Fibroblast of skin of left biceps (primary cell): ENCODE results near the gene TRAPPC6A.

Source experiments
- DNase-seq, 2 experiments: peaks; one replicate each; pipeline ENCODE4 v3.0.0-alpha.2; 2013; ENCODE audit warnings: low read depth in 2 of 2

Gene TRAPPC6A

DNA sequence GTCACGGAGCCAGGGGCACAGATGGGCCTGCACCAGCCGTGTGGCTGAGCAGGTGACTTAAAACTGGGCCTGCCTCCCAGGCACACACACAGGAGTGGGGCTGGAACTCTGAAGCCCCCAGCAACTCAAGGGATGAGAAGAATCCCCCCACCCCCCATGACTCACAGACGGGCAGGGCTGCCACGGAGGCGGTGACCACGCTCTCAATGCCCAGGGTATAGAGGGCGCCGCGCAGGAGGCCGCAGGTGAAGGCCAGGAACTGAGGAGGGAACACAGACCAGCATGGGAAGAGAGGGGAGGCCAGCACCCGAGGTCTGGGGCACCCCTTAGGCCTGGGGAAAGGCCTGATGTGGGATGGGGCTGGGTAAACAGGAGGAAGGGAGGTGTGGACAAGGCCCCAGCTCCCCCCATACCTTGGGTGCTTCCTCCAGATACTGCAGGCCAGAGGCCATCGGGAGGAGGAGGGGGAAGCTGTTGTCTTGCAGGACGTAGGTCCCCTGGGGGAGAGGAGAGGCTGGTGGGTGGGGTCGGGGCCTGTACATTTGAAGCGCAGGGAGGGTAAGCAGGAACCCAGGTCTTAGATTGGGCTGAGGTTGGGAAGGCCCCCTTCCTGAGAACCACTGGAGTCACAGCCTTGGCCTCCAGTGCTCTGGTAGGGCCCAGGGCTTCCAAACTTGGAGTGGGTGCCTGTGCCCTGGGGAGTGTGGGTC is 14.1 kb downstream of the TRAPPC6A start:
- DNase-seq = no peak

GRCh38 chr19:45163156-45163555 is 14.9 kb downstream of the TRAPPC6A start:
- DNase-seq = no peak

GRCh38 chr19:45162608-45163143 is 15.4 kb downstream of the TRAPPC6A start:
- no peak for DNase-seq

DNA sequence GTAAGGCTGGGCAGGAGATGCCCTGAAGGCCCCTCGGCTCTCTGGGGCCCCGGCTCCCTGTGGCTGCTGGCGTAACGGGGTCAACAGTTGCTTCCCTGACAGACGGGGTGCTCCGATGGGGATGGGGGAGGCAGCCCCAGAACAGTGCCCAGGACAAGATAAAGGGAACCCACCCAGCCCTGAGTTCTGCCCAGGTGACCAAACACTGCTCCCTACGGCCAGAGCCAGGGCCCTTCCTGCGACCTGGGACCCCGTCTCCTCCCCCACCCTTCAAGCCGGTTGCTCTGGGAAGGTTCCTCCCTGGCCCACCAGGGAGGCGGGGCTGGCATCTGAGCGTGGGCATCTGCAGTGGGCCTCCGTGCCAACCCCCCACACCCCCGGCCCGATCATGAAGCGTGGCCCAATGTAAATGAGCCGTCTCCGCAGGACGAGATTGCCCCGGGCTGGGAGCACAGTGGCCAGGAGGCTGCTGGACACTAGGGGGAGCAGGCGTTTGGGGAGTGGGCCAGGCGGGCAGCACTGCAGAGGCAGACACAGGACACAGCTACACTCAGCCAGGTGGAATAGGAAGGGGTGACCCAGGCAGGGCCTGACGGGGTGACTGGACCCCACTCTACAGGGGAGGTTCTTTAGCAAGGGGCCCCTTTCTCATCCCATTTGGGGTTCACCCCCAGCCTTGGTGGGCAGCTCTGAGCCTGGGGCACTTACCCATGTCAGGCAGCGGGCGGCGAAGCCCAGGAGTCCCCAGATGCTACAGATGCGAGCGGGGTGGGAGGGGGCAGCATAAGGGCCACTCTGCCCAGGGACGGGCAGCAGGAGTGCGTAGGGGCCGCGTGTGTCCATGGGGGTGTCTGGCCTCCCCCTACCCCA is 16.1 kb downstream of the TRAPPC6A start:
- DNase-seq = no peak

GRCh38 chr19:45160870-45161737 is 16.9 kb downstream of the TRAPPC6A start, which contains the start of gene NKPD1:
NKPD1 (minus strand) TSS chr19:45160982; CDS start chr19:45160150, 832 bp downstream.
- DNase-seq = no peak

- no peak for DNase-seq
Observed at GRCh38 chr19:45159971-45160324, 18.1 kb downstream of the TRAPPC6A start.

- DNase-seq = no peak
Observed at GRCh38 chr19:45159210-45159970, 18.6 kb downstream of the TRAPPC6A start.

DNA sequence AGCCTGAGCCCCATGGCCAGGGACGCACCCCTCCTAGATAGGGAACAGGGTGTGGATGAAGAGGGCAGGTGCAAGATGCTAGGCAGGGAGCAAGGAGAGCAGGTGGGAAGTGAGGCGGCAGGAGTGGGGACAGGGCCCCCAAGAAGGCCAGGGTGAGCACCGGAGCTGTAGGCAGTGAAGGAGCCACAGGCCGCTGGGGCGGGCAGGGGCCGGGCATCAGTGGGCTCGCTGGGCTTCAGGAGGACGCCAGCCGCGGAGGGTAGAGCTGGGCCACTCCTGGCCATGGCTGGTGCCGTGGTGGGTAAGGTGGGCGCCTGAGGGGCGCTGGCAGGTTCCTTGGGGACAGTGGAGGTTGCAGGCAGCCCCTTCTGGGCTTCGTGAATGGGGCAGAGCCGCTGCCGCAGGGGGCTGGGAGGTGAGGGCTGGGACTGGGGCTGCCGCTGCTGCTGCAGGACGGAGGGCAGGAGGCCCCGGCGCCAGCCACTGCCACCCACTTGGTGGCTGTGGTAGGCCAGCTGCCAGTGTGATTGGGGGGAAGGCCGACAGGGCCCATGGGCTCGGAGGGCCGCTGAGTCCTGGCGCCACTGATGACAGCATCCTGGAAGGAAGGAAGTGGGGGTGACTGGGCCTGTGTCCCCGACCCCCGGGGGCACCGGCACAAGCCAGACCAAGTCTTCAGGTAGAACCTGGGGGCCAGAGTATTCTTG is 19.4 kb downstream of the TRAPPC6A start:
- no peak for DNase-seq

DNA sequence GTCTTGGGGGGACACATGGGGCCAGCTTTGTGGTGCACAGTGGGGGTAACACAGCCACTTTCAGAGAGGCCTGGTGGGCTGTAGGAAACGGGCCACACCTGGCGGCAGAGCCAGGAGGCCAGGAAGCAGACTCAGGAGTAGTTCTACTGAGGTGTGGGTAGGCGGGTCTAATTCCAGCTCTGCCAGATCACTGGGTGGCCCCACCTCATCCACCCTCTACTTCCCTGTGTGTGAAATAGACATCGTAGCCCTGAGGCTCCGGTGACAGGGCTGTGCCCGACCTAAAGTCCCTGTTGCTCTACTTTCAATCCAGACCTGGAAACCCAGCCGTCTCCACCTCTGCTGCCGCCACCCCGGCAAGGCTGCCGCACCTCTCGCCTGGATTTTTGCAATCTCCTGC is 21.3 kb downstream of the TRAPPC6A start:
- DNase-seq = no peak

- DNase-seq = no peak
Observed at GRCh38 chr19:45156011-45156630, 21.9 kb downstream of the TRAPPC6A start.

DNA sequence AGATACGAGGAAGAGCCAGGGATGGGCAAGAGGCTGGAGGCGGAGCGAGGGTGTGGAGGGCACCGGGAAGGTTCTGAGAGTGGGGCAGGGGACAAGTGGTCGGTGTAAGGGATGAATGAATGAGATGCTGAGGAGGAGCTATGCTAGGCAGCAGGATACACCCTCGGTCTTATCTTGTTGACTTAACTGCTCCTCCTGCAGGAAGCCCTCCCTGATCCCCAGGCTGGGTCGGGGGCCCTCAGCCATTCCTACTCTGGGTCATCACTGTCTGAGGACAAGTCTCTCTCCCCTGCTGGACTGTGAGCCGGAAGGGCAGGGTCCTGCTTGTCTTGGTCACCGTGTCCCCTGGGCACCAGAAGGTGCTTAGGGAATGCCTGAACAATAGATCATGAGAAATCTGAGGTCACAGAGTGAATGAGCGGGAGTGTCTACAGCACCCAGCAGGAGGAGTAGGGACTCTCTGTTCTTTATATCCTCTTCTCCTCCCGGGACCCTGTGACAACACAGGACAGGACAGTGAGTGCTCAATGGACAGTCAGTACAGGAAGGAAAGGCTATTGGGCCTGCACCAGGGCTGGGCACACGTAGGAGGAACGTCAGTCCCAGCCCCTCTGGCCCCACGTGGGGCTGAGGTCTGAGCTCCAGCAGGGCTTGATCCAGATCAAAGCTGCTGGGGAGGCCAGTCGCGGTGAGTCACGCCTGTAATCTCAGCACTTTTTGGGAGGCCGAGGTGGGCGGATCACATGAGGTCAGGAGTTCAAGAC is 23.8 kb downstream of the TRAPPC6A start:
- DNase-seq = no peak

- DNase-seq = no peak
Observed at GRCh38 chr19:45153339-45154063, 24.5 kb downstream of the TRAPPC6A start.

DNA sequence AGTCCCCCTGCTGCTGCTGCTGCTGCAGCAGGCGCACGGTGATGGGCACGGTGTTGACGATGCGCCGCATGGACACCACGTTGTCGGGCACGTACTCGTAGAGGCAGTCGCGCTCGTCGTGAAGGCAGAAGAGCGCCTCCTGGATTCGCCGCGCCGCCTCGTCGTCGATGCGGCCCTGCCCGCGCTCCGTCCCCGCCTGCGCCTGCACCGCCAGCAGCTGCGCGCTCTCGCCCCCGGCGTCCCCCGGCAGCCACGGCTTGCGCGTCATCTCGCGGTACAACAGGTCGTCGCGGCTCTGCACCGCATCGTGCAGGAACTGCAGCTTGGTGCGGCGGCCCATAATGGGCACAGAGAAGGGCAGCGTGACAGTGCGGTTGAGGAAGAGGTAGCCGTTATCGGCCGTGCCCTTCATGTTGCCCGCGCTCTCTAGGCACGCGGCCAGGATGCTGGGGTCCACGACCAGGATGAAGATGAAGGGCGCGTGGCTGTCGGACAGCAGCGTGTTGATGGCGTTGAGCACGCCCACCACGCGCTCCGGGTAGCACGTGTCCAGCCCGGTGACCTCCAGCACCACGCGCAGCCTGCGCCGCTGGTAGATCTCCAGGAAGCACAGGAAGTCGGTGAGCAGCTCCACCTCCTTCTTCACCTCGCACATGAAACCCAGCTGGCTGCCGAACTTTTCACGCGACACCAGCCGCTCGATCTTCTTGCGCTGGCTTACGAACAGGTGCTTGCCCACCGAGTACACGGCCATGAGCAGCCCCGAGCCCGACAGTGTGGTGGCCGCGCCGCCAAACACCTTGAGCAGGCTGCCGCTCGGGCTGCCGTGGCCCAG is 25.3 kb downstream of the TRAPPC6A start:
- DNase-seq = no peak

DNA sequence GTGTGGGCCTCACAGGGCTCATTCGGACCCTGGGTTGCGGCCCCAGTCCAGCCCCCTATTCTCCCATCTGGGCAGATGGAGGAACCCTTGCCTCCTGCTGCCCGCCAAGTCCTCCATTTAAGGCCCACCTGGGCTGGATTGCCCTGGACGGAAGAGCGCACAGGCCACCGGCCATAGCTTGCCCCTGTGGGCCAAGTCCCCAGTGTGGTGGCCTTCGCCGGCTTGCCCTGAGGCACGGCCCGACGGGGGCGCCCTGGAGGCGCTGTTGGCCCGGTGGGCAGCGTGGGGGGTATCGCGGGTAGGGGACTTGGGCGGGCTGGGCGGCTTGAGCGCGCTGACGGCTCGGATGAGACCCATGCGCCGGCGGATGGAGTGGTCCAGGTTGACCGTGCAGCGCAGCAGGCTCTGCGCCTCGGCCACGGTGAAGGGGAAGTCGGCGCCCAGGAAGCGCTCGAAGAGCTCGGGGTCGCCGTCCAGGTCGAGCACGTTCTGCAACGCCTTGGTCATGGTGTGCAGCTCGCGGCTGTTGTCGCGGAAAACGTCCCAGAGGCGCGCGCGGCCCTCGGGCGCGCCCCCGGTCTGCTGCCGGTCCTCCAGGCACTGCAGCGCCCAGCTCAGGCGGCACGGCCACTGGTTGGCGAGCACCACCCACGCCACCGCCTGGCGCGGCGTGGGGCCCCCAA is 26.1 kb downstream of the TRAPPC6A start:
- no peak for DNase-seq

- DNase-seq = no peak
Observed at GRCh38 chr19:45151320-45151719, 26.7 kb downstream of the TRAPPC6A start.

GRCh38 chr19:45150751-45151281 is 27.2 kb downstream of the TRAPPC6A start:
- DNase-seq = no peak

GRCh38 chr19:45150180-45150579 is 27.9 kb downstream of the TRAPPC6A start:
- DNase-seq = no peak
